ENCODE measurements around the gene OTOP1. TPM values are rescaled to one million over a fixed set of nuclear protein-coding genes. Genes with fewer than 3 reads are reported as not detected.
"Not testable (repeated sequence)": the region's sequence is repeated elsewhere in the genome, so short reads cannot be mapped to it uniquely, and the experiment has no call there.

OTOP1 gene
- total RNA-seq, 1 donor from 2014 or later, result not detected

DNA sequence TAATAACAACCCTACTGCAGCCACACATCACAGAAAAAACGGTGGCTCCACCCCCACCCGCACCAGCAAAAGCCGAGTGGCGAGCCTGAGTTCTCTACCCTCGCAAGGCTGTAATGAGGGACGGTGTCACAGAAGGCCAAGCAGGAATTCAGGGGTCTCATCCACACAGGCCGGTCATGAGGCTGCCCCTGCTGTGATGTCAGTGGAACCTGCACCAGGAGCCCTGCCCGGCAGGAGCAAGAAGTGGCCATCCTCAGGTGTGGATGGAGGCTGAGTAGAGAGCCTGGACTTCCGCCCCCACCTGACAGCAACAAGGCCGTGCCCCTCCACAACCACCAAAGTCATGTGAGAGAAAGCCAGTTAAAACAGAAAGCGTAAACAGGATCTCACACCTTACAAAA, 42.6 kb upstream of the OTOP1 start:
- TF ChIP-seq, protein P1, sequence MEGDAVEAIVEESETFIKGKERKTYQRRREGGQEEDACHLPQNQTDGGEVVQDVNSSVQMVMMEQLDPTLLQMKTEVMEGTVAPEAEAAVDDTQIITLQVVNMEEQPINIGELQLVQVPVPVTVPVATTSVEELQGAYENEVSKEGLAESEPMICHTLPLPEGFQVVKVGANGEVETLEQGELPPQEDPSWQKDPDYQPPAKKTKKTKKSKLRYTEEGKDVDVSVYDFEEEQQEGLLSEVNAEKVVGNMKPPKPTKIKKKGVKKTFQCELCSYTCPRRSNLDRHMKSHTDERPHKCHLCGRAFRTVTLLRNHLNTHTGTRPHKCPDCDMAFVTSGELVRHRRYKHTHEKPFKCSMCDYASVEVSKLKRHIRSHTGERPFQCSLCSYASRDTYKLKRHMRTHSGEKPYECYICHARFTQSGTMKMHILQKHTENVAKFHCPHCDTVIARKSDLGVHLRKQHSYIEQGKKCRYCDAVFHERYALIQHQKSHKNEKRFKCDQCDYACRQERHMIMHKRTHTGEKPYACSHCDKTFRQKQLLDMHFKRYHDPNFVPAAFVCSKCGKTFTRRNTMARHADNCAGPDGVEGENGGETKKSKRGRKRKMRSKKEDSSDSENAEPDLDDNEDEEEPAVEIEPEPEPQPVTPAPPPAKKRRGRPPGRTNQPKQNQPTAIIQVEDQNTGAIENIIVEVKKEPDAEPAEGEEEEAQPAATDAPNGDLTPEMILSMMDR (IDR thresholded peaks at IDR 0.05), result no peak
- peak; percentile 3 for ATAC-seq
- DNase-seq, result no peak
- Histone ChIP-seq H3K36me3 (peaks cover 39% of the 10 kb centered on the region), H3K4me1 (no peaks in the 10 kb centered on the region), H3K27ac (peak overlapping the region; percentile 73), H3K4me3 (no peak overlapping the region), H3K27me3 (no peaks in the 10 kb centered on the region), H3K9me3 (no peaks in the 10 kb centered on the region)
- intact Hi-C loops (cut with DNase I), result no loop called here

GRCh38 chr4:4268776-4269175, 42.0 kb upstream of the OTOP1 start:
- TF ChIP-seq, protein P1 (IDR thresholded peaks at IDR 0.05), result no peak
- ATAC-seq (peak; percentile 85), DNase-seq (no peak)
- intact Hi-C loops (cut with DNase I), result no loop called here
- H3K27ac ChIP-seq, result peak overlapping the region; percentile 73
- no peaks in the 10 kb centered on the region for H3K9me3 ChIP-seq
- H3K4me1 ChIP-seq, result no peaks in the 10 kb centered on the region
- H3K4me3 ChIP-seq, result no peak overlapping the region
- H3K27me3 ChIP-seq, result no peaks in the 10 kb centered on the region
- H3K36me3 ChIP-seq, result peaks cover 34% of the 10 kb centered on the region

DNA sequence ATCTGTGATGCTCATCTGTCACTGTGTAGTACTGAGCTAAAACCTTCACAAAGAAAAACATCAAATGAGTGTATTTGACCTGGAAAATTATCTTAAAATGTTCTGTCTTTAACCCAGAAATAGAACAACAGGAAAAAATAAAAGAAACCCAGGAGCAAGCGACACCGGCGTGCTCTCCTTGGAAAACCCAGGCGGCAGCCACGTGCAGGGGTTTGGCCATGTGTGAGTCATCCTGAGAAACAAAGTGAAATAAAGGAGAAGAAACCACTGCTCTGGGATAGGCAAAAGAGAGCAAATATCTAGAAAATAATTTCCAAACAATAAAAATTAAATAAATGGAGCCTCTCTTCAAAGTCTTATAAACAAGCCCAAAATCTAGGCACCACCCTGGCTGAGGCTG, 41.3 kb upstream of the OTOP1 start:
- intact Hi-C loops (cut with DNase I), result no loop called here
- Histone ChIP-seq H3K27ac (no peak overlapping the region), H3K36me3 (peaks cover 26% of the 10 kb centered on the region), H3K4me1 (no peaks in the 10 kb centered on the region), H3K4me3 (no peak overlapping the region), H3K9me3 (no peaks in the 10 kb centered on the region), H3K27me3 (no peaks in the 10 kb centered on the region)
- TF ChIP-seq, protein P1 (IDR thresholded peaks at IDR 0.05), result no peak
- no peak for DNase-seq
- no peak for ATAC-seq

DNA sequence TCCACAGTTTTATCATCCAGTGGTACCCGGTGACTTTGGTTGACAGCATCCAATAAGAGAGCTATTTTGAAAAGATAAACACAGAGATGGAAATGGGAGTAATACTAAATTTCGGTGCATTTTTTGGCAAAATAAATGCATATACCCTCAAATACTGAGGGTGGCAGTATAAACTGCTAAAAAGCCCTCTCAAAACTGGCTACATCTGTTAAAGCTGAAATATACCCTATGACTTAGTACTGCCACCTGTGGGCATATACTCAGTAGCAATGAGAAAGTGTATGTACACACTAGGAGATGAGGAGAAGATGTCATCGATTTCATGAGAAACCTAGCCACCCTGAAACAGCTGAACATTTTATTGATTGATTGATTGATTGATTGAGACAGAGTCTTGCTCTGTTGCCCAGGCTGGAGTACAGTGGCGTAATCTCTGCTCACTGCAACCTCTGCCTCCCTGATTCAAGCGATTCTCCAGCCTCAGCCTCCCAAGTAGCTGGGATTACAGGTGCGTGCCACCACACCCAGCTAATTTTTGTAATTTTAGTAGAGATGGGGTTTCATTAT, 33.5 kb upstream of the OTOP1 start:
- TF ChIP-seq, protein P1 (IDR thresholded peaks at IDR 0.05), result peak; percentile 45
- peak; percentile 84 for ATAC-seq
- Histone ChIP-seq H3K36me3 (no peaks in the 10 kb centered on the region), H3K9me3 (no peaks in the 10 kb centered on the region), H3K4me1 (no peaks in the 10 kb centered on the region), H3K4me3 (no peak overlapping the region), H3K27me3 (no peaks in the 10 kb centered on the region), H3K27ac (no peak overlapping the region)
- DNase-seq, result no peak
- intact Hi-C loops (cut with DNase I), result no loop called here

DNA sequence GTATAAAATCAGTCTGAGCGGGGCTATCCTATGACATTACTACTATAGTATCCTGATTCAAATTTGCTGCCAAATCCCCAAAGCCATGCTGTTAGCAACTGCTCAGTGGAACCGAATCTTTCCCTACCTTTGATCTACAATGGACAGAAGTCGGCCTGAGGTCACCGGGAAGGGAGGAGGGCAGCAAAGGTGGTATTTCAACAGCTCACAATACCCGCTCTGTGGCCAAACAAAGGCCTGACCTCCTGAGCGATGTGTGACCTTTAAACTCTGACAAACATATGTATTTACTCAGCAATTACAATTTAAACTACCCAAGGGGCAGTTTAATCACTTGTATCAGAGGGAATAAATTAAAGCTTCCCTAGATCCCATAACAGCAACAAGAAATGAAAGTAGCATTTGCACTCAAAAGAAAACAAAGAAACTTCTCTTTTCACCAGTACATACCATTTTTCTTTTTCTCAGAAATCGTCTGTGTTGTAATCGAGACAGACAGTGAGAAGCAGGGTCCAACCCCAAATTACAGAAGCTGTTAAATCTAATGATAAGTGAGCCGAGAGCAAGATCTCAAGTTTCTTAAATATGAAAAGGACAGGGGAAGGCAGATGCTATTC, 32.9 kb upstream of the OTOP1 start:
- TF ChIP-seq, protein P1 (IDR thresholded peaks at IDR 0.05), result no peak
- intact Hi-C loops (cut with DNase I), result loop anchor here (10.0 kb wide), 1 partner anchor 75 kb away; no protein-coding TSS in a partner anchor
- peak; percentile 66 for ATAC-seq
- DNase-seq, result no peak
- Histone ChIP-seq H3K27ac (no peak overlapping the region), H3K4me1 (no peaks in the 10 kb centered on the region), H3K27me3 (no peaks in the 10 kb centered on the region), H3K9me3 (no peaks in the 10 kb centered on the region), H3K36me3 (no peaks in the 10 kb centered on the region), H3K4me3 (no peak overlapping the region)

- not testable (repeated sequence) for DNase-seq, H3K36me3 ChIP-seq, H3K4me3 ChIP-seq, H3K27ac ChIP-seq, H3K27me3 ChIP-seq, ATAC-seq, H3K9me3 ChIP-seq, H3K4me1 ChIP-seq
- intact Hi-C loops (cut with DNase I), result loop anchor here (10.0 kb wide), 1 partner anchor 77 kb away; no protein-coding TSS in a partner anchor
These were observed 31.0 kb upstream of the OTOP1 start for GRCh38 chr4:4257705-4258104.
